Lower leg skin (tissue), 4 donors: Measurements from ENCODE around the gene TM2D1. TPM values are rescaled to one million over a fixed set of nuclear protein-coding genes. Genes with fewer than 3 reads are reported as not detected.
"Not testable (repeated sequence)": the region's sequence is repeated elsewhere in the genome, so short reads cannot be mapped to it uniquely, and the experiment has no call there.

Experiments used
- DNase-seq, 2 donors: peaks; one replicate each; pipeline ENCODE4 v3.0.0-alpha.2; 2019; ENCODE audit warnings: low spot score in 2 of 2
- H3K4me3 ChIP-seq: fragments of 200-600 bp; sonication (generic); 2 replicates; pipeline ENCODE4 v1.5.1; 2017; ENCODE audit warnings: mild to moderate bottlenecking, low read depth; ENCODE audit not compliant: poor library complexity, severe bottlenecking
- POLR2A ChIP-seq, 2 donors: fragments of 450-650 bp; IDR thresholded peaks; one replicate each; pipeline ENCODE4 v1.6.1; 2016 to 2017; ENCODE audit warnings: antibody characterized with exemption in 2 of 2, mild to moderate bottlenecking in 1 of 2, moderate library complexity in 1 of 2
- WGBS, 2 donors: methylation state at CpG; one replicate each; pipeline ENCODE4 v1.1.5; 2018; 5-methylcytosine and 5-hydroxymethylcytosine counted together
- intact Hi-C: fragments of 100-400 bp; cut with DNase I; formaldehyde crosslinking; loops from one replicate; pipeline ENCODE4 v1.15.0; 2023; ENCODE audit warnings: low total_unique reads
- total RNA-seq, 4 donors: library from RNA; depleted of rRNA; stranded (reverse); fragments of >200 nt; gene quantifications; one replicate each; pipeline ENCODE4 v1.1.0, GENCODE V29; 2016
- TF ChIP-seq, protein P1 (sequence below), 3 donors: fragments of 450-650 bp; IDR thresholded peaks; one replicate each; pipeline ENCODE4 v1.5.1; 2016; ENCODE audit warnings: antibody characterized with exemption in 3 of 3, mild to moderate bottlenecking in 3 of 3, moderate library complexity in 2 of 3

The TM2D1 gene
- total RNA-seq, 4 donors from 2014 or later: 44.7 to 55.5 (median 50.0) TPM

DNA sequence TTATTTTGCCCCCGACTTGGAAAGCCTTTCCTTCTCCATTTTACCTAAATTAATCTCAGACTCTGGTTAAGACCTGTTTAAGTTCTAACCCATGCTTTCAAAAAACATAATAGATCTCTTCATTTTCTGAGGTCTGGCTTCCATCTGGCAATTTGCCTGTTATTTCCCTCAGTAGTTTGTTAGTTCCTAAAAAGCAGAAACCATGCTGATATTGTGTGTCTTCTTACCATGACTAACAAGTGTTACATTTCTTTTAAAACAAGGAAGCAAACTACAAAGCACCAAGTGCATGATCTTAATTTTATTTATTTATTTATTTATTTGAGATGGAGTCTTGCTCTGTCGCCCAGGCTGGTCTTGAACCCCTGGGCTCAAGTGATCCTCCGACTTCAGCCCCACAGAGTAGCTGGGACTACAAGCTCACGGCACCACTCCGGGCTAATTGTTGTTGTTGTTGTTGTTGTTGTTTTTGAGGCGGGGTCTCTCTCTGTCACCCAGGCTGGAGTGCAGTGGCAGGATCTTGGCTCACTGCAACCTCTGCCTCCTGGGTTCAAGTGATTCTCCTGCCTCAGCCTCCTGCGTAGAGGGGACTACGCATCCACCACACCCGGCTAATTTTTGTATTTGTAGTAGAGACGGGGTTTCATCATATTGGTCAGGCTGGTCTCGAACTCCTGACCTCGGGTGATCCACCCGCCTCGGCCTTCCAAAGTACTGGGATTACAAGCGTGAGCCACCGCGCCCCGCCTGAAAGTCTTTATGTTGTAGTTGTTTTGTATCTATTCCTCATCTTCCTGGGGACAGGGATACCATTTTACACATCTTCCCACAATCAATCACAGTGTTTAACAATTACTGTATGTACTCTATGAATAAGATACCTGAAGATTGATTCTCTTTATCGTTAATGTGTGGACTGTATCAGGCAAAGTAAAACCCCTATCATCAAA lies 16.1 kb upstream of the TM2D1 start:
- TF ChIP-seq POLR2A (IDR thresholded peaks at IDR 0.05): no peak
- TF ChIP-seq, protein P1, sequence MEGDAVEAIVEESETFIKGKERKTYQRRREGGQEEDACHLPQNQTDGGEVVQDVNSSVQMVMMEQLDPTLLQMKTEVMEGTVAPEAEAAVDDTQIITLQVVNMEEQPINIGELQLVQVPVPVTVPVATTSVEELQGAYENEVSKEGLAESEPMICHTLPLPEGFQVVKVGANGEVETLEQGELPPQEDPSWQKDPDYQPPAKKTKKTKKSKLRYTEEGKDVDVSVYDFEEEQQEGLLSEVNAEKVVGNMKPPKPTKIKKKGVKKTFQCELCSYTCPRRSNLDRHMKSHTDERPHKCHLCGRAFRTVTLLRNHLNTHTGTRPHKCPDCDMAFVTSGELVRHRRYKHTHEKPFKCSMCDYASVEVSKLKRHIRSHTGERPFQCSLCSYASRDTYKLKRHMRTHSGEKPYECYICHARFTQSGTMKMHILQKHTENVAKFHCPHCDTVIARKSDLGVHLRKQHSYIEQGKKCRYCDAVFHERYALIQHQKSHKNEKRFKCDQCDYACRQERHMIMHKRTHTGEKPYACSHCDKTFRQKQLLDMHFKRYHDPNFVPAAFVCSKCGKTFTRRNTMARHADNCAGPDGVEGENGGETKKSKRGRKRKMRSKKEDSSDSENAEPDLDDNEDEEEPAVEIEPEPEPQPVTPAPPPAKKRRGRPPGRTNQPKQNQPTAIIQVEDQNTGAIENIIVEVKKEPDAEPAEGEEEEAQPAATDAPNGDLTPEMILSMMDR (IDR thresholded peaks at IDR 0.05): no peak
- H3K4me3 ChIP-seq: no peak overlapping the region
- peak in 1 of 2 donors; percentile 54 for DNase-seq
- intact Hi-C loops: no loop called here
- 88% methylated on average over 19 of the region's 19 CpGs for WGBS, 2 donors

- 67 to 70% methylated on average over 3 of the region's 3 CpGs for WGBS, 2 donors
- DNase-seq: no peak
- no peak for TF ChIP-seq POLR2A (IDR thresholded peaks at IDR 0.05)
- TF ChIP-seq, protein P1 (IDR thresholded peaks at IDR 0.05): no peak
- intact Hi-C loops: no loop called here
- H3K4me3 ChIP-seq: no peak overlapping the region
Measured at GRCh38 chr1:61732726-61733125, 7.8 kb upstream of the TM2D1 start.

- H3K4me3 ChIP-seq, intact Hi-C loops: not testable (repeated sequence)
- WGBS, 2 donors: 48 to 54% methylated on average over 1 of the region's 1 CpG
- peak in 1 of 2 donors; percentile 6 for DNase-seq
Measured at GRCh38 chr1:61730679-61731078, 5.7 kb upstream of the TM2D1 start.

DNA sequence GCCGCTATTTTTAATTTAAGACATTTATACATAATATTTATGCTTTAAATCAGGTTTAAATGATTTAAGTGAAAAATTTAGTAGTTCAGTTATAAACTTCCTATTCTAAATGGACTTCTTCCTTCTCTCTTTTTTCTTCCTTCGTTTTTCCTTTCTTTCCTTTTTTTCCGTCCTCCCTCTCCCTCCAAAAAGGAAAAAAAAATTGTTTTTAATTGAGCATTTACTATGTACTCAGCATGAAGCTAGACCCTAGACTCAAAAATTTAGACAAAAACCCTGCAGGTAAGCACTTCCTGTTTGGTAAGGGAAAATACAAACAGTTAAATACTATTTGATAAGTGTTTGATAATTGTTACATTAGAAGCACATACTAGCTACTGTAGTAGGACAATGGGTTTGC lies 2.6 kb upstream of the TM2D1 start:
- no peak for DNase-seq
- no peak for TF ChIP-seq POLR2A (IDR thresholded peaks at IDR 0.05)
- TF ChIP-seq, protein P1 (IDR thresholded peaks at IDR 0.05): no peak
- no peak overlapping the region for H3K4me3 ChIP-seq
- 73 to 84% methylated on average over 3 of the region's 3 CpGs for WGBS, 2 donors
- intact Hi-C loops: no loop called here

DNA sequence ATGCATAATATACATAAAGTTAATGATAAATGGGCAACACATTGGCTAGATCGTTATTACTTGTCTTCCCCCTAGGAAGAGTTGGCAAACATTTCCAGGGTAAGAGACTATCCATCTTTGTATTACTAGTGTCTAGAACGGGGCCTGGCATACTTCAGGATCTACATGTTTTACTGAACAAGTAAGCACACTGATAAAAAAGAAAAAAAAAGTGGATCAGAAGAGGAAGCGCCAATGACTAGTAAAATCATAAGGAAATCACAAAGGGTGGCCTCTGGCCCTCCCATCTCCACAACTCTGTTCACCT lies 482 bp downstream of the TM2D1 start:
- intact Hi-C loops: no loop called here
- 1% methylated on average over 3 of the region's 3 CpGs for WGBS, 2 donors
- TF ChIP-seq, protein P1 (IDR thresholded peaks at IDR 0.05): no peak
- no peak for TF ChIP-seq POLR2A (IDR thresholded peaks at IDR 0.05)
- no peak for DNase-seq
- peak overlapping the region; percentile 92 for H3K4me3 ChIP-seq

GRCh38 chr1:61718996-61719663 lies 5.8 kb downstream of the TM2D1 start:
- H3K4me3 ChIP-seq, DNase-seq, intact Hi-C loops: not testable (repeated sequence)
- WGBS, 2 donors: 89 to 94% methylated on average over 8 of the region's 8 CpGs
